CD4-positive, alpha-beta T cell treated with Interleukin-10 for 1 hour (primary cell): ENCODE data around the gene FEM1C.
"Not testable (repeated sequence)": the region's sequence is repeated elsewhere in the genome, so short reads cannot be mapped to it uniquely, and the experiment has no call there.

ENCODE experiments used
- DNase-seq: peaks from one replicate; pipeline ENCODE4 v3.0.0-alpha.2; 2020

FEM1C gene

GRCh38 chr5:115514220-115514619, 30.4 kb downstream of the FEM1C start:
- no peak for DNase-seq

DNA sequence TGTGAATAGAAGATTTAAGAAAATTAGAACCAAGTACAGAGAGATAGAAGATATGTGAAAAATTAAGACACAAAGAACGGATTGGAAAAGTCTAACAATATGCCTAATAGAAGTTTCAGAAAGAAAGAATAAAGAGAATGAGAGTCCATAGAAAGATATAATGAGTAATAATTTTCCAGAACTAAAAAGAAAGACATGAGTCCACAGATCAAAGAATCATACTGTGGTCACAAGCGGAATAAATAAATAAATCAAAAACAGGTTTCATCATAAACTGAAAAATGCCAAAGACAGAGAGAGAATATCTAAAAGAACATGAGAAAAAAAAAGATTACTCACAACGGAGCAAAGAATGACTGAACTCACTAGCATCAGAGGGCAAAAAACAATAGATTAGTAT, 32.9 kb downstream of the FEM1C start:
- DNase-seq: no peak

DNA sequence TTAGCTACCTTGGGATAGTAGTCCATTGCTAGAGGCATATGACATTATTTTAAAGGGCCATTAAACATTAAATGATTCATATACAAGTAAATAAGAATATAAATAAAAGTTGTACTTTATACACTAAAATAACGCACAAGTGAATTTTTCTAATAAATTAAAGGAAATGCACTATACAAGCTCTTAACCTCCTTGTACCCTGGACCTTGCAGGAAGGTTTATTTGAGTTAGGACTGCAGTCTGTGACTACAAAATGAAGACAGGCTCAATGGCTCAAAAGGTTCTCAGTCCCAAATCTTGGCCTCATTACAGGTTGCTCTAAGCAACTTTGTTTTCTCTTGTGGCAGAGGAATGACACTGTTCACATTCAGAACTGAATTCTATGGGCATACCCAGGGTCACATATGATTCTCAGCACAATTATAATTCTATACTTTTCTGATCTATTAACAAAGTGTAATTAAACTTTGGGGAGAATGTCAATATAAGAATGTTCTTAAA, 34.4 kb downstream of the FEM1C start:
- no peak for DNase-seq

DNA sequence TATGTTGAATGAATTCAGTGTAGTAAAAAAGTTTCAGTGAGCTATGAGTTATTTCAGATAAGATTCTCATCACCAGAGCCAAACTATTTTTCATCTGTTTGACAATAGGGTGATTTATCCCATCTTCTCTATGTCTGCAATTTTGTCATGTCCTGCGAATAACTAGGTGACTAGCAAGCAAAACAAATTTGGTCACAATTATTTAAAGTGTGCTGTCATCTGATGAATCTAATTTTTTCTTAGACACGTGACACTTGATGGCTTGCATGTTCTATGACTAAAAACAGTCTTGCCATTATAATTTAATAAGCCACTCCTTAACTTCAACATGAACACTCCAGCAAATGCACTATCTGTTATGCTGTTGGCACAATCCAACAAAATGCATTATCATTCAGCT, 35.0 kb downstream of the FEM1C start:
- no peak for DNase-seq

DNA sequence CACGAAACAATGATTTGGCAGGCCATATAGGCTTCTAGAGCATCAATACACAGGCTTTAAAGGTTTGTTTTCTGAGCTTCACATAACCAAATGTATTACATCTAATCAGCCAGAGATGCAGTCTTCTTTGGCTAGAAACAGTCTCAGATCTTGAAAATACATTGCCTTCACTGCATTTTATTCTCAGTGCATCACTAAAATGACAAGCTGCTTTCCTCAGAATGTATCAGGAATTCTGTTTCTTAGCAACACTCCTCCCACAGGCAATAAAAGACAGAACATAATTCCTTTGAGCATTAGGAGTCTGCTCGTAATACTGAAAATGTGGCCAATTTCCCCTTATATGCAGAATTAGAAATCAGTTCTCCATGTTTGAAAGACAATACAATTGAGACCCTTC, 36.9 kb downstream of the FEM1C start:
- no peak for DNase-seq

- no peak for DNase-seq
Measured at GRCh38 chr5:115503420-115503819, 41.2 kb downstream of the FEM1C start.

- DNase-seq: no peak
Measured at GRCh38 chr5:115501464-115502210, 42.9 kb downstream of the FEM1C start.

DNA sequence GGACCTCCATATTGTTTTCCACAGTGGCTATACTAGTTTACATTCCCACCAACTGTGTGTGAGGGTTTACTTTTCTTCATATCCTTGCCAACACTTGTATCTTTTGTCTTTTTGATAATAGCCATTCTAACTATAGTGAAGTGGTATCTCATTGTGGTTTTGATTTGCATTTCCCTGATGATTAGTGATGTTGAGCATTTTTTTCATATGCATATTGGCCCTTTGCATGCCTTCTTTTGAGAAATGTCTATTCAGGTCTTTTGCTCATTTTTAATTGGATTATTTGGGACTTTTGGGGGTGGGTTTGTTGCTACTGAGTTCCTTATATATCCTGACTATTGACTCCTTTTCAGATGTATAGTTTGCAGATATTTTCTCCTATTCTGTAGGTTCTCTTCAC, 44.4 kb downstream of the FEM1C start:
- no peak for DNase-seq

DNA sequence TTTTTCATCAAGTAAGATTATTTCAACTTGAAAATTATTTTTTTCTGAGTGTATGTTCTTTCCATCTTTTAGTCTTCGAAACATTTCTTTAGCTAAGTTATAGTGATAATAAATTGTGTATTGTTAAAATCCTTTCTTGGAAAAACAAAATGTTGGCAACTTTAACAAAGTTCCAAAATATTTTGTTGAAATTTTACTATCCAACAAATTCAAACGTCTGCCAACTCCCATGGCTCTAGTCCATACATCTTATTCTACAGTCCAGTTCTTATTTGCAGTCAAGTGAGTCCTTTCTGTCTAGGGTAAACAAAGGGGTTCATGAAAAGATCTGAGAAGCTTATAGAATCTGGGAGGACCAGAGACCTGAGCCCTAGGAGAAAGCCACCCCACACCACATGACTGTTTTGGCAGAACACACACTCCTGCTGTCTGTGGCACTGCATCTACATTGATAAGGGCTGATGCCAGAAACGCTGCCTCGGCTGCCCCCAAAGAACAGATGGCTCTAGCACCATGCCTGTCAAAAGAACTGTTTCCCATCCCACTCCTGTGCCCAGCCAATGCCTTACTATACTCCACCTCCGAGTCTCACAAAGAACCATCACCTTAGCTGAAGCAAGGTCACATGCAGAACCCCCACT, 47.5 kb downstream of the FEM1C start:
- no peak for DNase-seq

DNA sequence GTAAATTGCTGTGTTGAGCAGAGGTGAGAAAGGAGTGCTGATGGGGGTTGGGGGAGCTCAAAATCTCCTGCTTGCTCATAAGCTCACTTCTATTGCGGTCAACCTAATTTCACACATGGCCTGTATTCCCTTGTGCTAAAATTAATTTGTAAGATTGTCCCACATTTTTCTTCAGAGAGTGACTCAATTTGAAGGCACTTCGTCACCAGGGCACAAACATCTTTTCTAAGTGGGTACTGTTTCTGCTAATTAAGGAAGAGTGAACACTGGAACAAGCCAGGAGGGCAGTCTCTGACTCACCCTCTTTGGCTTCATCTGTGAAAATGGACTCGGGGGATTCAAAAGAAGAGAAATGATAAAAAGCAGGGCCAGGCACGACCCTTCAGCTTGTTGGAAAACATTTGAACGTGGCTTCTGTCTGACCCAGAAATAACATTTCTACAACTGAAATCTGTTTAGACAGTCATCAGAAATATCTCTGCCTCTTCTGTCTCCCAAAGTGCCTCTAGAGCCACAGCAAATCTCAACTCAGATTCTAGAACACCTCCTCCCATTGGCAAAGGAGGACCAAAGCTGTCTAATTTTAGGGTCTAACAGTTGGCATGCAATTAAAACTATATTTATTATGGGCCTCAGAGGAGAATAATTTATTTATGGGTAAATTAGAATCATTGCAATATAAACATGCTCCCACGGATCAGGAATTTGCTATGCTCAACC, 49.8 kb downstream of the FEM1C start:
- DNase-seq: no peak

- no peak for DNase-seq
Measured at GRCh38 chr5:115490596-115490995, 54.0 kb downstream of the FEM1C start.

DNA sequence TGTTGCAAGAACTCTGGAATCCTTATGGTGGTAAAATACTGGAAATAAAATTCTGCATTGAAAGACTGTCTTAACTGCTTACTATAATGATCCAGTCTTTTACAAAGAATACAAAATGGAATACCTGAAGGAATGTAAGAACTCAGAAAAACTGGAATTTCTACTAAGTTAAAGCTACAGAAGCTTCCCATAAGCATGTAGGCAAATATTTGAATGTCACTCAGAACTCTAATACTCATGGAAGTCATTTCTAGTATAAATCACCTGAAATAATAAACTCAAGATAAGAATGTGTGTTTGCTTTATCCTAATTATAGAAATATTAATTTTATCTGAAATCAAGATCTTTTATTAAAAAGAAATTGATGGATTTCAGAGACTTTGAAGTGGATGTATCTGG, 54.8 kb downstream of the FEM1C start:
- no peak for DNase-seq

- no peak for DNase-seq
Measured at GRCh38 chr5:115487756-115488155, 56.8 kb downstream of the FEM1C start.

DNA sequence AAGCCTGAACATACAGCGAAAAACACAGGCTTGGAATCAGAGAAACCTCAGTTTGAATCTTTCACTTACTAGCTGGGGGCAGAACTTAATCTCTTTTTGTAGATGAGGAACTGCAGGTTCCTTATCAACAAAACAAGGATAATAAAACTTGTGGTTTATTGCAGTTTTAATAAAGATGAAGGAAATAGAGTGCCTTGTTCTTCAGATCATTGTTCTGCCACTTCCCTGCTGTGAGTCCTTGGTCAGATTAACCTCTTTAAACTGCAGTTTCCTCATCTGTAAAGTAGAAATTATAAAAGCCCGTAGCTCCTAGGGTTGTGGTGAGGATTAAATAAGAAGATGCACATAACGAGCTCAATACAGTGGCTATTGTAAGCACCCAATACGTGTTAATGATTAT, 57.4 kb downstream of the FEM1C start:
- no peak for DNase-seq

DNA sequence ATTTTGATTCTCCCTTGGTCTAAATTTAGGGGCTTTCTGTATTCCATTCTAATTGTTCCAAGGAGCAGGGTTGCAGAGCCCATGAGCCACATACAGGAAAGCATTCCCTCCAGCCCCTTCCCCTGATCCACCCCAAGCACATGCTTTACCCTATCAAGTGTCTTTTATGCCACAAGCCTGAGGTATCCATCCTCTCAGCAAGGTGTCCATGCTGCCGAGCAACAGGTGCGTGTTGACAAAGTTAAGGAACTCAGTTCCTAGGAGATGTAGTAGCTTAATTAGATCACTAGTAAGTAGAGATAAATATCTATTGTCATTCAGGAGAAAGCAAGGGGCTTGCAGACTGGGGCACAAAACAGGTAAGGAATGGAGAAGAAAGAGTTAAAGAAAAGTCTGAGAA, 57.8 kb downstream of the FEM1C start:
- no peak for DNase-seq

DNA sequence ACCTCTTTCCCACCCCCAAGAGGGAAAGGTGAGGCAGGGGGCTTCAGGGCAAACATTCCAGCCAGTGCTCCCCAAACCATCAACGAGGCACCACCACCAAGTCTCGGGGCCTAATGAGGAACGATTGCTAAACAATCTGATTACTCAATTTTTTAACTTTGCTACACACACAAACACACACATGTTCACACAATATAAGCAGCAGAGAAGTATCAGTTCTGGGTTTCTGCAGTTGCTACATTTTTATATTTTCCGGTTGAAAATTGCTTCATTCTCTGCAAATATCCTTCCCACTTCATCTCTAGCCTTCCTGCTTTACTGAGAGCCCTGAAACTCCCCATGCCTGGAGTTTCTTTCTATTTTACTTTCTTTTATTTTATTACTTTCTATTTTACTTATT, 60.2 kb downstream of the FEM1C start:
- no peak for DNase-seq

DNA sequence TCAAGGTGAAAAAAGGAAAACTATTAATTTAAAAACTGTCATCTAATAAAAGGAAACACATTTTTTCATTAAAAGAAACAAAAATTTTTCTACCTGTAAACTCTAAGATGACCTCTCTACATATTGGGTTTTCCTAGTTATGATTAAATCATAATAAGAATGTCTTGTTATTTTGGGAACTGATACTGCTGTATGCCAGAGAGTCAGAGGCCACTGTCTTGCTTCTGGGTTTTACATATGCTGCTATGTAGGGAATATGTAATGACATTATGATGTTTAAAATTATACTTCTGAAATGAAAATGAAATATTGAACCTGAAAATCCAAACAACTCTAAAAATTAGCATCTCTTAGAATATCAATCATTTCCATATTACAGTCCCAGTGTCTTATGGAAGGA, 63.7 kb downstream of the FEM1C start:
- DNase-seq: no peak

- no peak for DNase-seq
Measured at GRCh38 chr5:115480271-115480670, 64.3 kb downstream of the FEM1C start.

GRCh38 chr5:115479166-115479873, 65.3 kb downstream of the FEM1C start:
- DNase-seq: not testable (repeated sequence)

- no peak for DNase-seq
Measured at GRCh38 chr5:115478281-115478680, 66.3 kb downstream of the FEM1C start.

- DNase-seq: no peak
Measured at GRCh38 chr5:115477581-115477980, 67.0 kb downstream of the FEM1C start.

GRCh38 chr5:115475788-115476187, 68.8 kb downstream of the FEM1C start:
- DNase-seq: no peak

DNA sequence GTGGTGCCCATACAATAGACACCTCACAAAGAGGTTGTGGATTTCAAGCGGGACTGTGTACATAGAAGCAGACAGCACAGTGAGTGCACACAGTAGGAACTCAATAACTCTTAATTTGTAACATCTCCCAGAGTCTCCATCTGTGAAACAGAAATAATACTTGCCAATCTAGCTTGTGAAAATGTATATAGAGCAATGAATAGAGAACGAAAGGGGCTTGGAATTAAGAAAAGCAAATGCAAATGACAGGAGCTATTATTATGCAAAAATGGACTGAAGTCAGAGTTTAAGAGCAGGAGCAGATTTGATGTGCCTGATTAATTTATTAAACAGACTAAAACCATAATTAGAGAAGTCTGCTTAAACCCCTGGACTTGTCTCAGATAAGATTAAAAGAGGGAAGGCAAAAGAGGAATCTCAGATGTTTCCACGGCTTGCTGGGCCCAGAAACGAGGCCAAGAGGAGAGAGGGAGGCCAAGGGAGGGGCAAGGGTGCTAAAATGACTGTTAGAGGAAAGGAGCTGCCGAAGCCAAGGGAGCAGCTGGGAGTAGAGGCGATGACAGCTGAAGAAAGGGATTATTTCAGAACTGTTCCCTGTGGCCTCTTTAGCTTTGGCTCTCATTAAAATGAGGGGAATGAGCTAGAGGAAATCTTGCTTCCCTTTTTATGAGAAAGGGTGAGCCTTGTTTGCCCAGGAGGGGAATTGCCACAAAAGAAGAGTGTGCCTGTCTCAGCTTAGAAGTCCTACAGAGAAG, 72.1 kb downstream of the FEM1C start:
- no peak for DNase-seq
